ENCODE results near the gene PGM2. TPM values are rescaled to one million over a fixed set of nuclear protein-coding genes. Genes with fewer than 3 reads are reported as not detected.

Gene PGM2
- total RNA-seq, 1 experiment from 2014 or later, result 51.9 TPM

- DNase-seq (ENCODE audit: low read depth), result no peak
These were observed 36.5 kb downstream of the PGM2 start for GRCh38 chr4:37862961-37863360.

GRCh38 chr4:37864786-37865185 lies 38.3 kb downstream of the PGM2 start:
- DNase-seq (ENCODE audit: low read depth), result no peak

GRCh38 chr4:37865450-37865849 lies 39.0 kb downstream of the PGM2 start:
- no peak for DNase-seq (ENCODE audit: low read depth)

- DNase-seq (ENCODE audit: low read depth), result no peak
These were observed 40.6 kb downstream of the PGM2 start for GRCh38 chr4:37867102-37867501.

GRCh38 chr4:37868238-37868637 lies 41.8 kb downstream of the PGM2 start:
- DNase-seq (ENCODE audit: low read depth), result no peak

- DNase-seq (ENCODE audit: low read depth), result no peak
These were observed 46.0 kb downstream of the PGM2 start for GRCh38 chr4:37872310-37872988.

- peak; percentile 62 for DNase-seq (ENCODE audit: low read depth)
These were observed 46.9 kb downstream of the PGM2 start for GRCh38 chr4:37873386-37873785.

GRCh38 chr4:37876156-37876555 lies 49.7 kb downstream of the PGM2 start:
- DNase-seq (ENCODE audit: low read depth), result peak; percentile 18

GRCh38 chr4:37879365-37879764 lies 52.9 kb downstream of the PGM2 start:
- no peak for DNase-seq (ENCODE audit: low read depth)

- no peak for DNase-seq (ENCODE audit: low read depth)
These were observed 55.3 kb downstream of the PGM2 start for GRCh38 chr4:37881811-37882210.

- DNase-seq (ENCODE audit: low read depth), result peak; percentile 86
These were observed 56.3 kb downstream of the PGM2 start for GRCh38 chr4:37882665-37883296.

- DNase-seq (ENCODE audit: low read depth), result peak; percentile 38
These were observed 58.5 kb downstream of the PGM2 start for GRCh38 chr4:37884855-37885487.

GRCh38 chr4:37885496-37885895 lies 59.0 kb downstream of the PGM2 start:
- peak; percentile 53 for DNase-seq (ENCODE audit: low read depth)

- peak; percentile 61 for DNase-seq (ENCODE audit: low read depth)
These were observed 63.6 kb downstream of the PGM2 start for GRCh38 chr4:37889849-37890800.

- peak; percentile 37 for DNase-seq (ENCODE audit: low read depth)
These were observed 64.3 kb downstream of the PGM2 start, which contains the start of gene TBC1D1 for GRCh38 chr4:37890801-37891259. TSS of gene TBC1D1 (plus strand) at chr4:37891084. CDS start at chr4:37902096, 11,012 bp downstream.

- DNase-seq (ENCODE audit: low read depth), result peak; percentile 57
These were observed 65.0 kb downstream of the PGM2 start for GRCh38 chr4:37891260-37892159.

GRCh38 chr4:37892641-37893040 lies 66.2 kb downstream of the PGM2 start:
- DNase-seq (ENCODE audit: low read depth), result no peak

- no peak for DNase-seq (ENCODE audit: low read depth)
These were observed 66.7 kb downstream of the PGM2 start for GRCh38 chr4:37893164-37893563.

GRCh38 chr4:37895271-37895670 lies 68.8 kb downstream of the PGM2 start:
- no peak for DNase-seq (ENCODE audit: low read depth)

GRCh38 chr4:37896206-37896860 lies 69.8 kb downstream of the PGM2 start:
- DNase-seq (ENCODE audit: low read depth), result no peak

All from M059J (cell line).